Retinal pigment epithelial cell (primary cell): Measurements from ENCODE around the gene ANKIB1.
A peak's percentile ranks its signal among the peaks of the same experiment; 100 is the strongest.
"Not testable (repeated sequence)": the region's sequence is repeated elsewhere in the genome, so short reads cannot be mapped to it uniquely, and the experiment has no call there.

Source experiments
- DNase-seq: peaks from one replicate; pipeline ENCODE4 v3.0.0-alpha.2; 2010; ENCODE audit warnings: low read depth
- H3K4me3 ChIP-seq: 2 replicates; pipeline ENCODE4 v1.5.1; 2011; ENCODE audit warnings: mild to moderate bottlenecking, low read length, control low read depth, moderate library complexity
- CTCF ChIP-seq: conservative IDR thresholded peaks from 2 replicates; pipeline ENCODE4 v1.5.1; 2011; ENCODE audit warnings: low read depth, low read length, control low read depth, inconsistent platforms

Gene ANKIB1

GRCh38 chr7:92397542-92397941 lies 151.8 kb downstream of the ANKIB1 start:
- H3K4me3 ChIP-seq: no peak overlapping the region
- DNase-seq: no peak
- TF ChIP-seq CTCF: no peak

DNA sequence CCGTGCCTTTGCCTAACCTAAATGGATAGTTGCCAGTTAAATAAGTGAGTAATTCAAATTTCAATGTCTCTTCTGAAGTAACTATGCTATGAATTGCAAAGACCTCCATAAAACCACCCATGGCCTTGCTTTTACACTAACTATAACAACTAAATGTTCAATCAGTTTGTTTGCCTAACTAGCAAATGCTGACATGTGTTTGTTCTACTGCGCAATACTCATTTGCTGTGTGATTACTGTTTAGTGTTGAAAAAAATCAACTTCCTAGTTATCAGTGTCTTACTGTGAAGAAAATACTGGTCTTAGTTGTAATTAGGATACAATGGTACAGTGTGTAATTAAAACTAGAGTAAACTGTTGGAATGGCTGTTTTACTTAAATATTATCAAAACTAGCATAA lies 154.2 kb downstream of the ANKIB1 start:
- no peak for TF ChIP-seq CTCF
- DNase-seq: no peak
- H3K4me3 ChIP-seq: no peak overlapping the region

DNA sequence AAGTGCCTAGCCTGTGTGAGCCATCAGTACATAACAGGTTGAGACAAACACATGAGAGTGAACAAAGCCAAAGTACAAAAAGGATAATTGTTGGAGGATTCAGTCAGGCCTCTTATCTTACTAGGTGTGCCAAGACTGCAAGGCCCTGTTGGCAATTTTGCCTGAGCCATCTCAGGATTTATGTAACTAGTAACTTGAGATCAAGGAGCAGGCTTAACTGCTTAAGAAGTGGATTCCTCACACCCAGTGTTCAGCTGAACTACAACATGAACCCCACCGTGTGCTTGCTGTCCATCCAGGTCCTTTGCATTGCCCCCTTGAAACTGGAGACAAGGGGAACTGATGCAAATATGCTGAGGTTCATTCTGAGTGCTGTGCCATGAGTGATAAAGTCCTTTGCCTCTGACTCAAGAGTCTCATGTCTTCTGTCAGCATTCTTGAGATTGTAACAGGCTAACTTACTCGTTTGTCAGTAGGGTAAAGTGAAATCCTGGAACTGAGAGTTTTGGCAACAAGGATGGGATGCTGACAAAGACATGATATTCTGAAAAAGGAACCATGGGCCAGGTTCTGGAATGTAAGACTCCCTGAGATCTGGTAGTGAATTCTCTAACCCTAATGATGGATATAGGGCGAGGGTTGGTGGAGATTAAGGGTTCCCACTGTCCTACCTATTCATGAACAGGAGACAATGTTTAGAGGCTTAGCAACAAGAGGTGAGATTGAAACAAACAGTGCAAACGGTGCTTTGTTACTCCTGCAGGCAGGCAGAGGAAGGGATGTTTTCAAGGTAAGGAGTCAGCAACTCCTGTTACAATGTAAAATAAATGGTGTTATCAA lies 157.4 kb downstream of the ANKIB1 start:
- peak; percentile 44 for DNase-seq
- no peak overlapping the region for H3K4me3 ChIP-seq
- no peak for TF ChIP-seq CTCF

DNA sequence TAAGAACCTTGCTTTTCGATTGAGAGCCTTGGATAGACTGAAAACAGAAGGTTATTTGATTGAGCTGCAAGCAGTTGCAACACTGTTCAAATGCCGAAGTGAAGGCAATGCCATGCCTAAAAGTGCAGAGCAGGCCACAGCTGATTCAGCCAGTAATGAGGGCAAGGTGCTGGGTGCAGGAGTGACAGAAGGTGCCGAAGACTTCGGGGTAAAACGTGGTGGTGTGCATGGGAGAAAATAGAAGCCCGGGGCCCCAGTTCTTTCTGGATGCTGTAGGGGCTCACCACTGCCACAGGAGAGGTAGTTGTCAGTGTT lies 157.9 kb downstream of the ANKIB1 start:
- no peak overlapping the region for H3K4me3 ChIP-seq
- no peak for DNase-seq
- no peak for TF ChIP-seq CTCF

DNA sequence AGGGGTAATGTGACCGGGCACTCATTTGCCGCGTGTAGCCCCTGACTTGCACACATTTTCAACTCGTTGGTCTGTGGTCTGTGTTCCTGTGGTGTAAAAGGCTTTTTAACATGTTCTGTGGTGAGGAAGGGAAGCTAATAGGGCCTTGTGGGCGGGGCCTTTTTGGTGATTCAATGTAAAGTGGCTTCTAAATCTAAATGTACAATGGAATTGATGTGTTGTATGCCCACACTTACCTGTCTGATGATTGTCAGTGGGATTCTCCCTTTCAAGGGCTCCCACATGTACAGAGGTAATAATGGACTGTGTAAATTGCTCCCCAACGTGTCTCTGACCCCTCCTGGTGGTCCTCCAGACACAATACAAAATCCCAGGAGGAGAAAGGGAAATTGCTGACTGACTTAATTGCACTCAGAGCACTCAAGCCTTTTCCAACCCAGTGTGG lies 158.4 kb downstream of the ANKIB1 start:
- TF ChIP-seq CTCF: peak; percentile 22
- no peak for DNase-seq

DNA sequence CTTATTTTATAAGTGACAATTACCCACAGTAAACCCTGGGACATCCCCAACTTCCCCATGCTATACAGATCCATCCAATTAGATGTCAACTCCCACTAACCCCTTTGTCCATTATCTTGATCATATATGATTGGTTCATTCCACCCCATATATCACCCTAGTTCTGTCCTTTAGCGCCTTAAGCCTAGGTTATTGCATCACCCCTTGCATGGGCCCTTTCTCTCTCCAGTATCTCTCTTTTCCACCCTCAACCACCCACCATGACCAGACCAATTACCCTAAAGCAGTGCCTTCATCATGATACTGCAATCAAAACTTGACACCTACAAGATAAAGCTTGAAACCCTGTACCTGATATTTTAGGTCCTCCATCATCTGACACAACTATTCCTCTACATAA lies 163.6 kb downstream of the ANKIB1 start:
- H3K4me3 ChIP-seq: no peak overlapping the region
- TF ChIP-seq CTCF: no peak
- no peak for DNase-seq

More for the DNA sequence above, 158.4 kb downstream of the ANKIB1 start:
- H3K4me3 ChIP-seq: no peak overlapping the region

- not testable (repeated sequence) for H3K4me3 ChIP-seq, DNase-seq
Observed at GRCh38 chr7:92410162-92410561, 164.4 kb downstream of the ANKIB1 start.

GRCh38 chr7:92412745-92413144 lies 167.0 kb downstream of the ANKIB1 start:
- DNase-seq: no peak
- TF ChIP-seq CTCF: no peak
- H3K4me3 ChIP-seq: no peak overlapping the region
